AG09309 (cell line): Measurements from ENCODE around the gene MAN1C1.

Experiments used
- DNase-seq: peaks from one replicate; pipeline ENCODE4 v3.0.0-alpha.2; 2010; ENCODE audit warnings: low read depth
- H3K4me3 ChIP-seq: 2 replicates; pipeline ENCODE4 v1.5.1; 2011; ENCODE audit warnings: mild to moderate bottlenecking, low read depth, low read length, moderate library complexity; ENCODE audit not compliant: control insufficient read depth
- TF ChIP-seq, protein P1 (sequence below): IDR thresholded peaks from 2 replicates; pipeline ENCODE4 v1.5.1; 2011; ENCODE audit warnings: mild to moderate bottlenecking, low read depth, low read length, inconsistent platforms; ENCODE audit not compliant: insufficient read depth, control insufficient read depth; ENCODE audit errors: missing control alignments

MAN1C1 gene

DNA sequence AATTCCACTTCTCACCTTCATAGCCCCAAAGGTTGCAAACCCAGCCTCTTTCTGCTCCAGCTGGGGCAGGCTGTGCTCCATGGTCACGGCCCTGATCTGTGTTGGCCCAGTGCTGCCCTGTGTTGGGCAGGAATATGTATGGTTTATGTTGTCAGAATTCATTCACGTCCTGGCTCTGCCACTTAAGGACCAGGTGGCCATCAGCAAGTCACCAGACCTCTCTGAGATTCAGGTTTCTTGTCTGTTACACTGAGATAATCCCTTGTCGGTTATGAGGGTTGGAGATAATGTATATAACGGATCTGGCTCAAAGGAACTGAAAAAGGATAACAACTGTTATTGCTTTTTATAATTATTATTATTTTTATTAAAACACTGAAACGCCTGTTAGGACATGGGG is 144.3 kb downstream of the MAN1C1 start:
- TF ChIP-seq, protein P1, sequence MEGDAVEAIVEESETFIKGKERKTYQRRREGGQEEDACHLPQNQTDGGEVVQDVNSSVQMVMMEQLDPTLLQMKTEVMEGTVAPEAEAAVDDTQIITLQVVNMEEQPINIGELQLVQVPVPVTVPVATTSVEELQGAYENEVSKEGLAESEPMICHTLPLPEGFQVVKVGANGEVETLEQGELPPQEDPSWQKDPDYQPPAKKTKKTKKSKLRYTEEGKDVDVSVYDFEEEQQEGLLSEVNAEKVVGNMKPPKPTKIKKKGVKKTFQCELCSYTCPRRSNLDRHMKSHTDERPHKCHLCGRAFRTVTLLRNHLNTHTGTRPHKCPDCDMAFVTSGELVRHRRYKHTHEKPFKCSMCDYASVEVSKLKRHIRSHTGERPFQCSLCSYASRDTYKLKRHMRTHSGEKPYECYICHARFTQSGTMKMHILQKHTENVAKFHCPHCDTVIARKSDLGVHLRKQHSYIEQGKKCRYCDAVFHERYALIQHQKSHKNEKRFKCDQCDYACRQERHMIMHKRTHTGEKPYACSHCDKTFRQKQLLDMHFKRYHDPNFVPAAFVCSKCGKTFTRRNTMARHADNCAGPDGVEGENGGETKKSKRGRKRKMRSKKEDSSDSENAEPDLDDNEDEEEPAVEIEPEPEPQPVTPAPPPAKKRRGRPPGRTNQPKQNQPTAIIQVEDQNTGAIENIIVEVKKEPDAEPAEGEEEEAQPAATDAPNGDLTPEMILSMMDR, result no peak
- H3K4me3 ChIP-seq, result no peak overlapping the region
- DNase-seq, result no peak

DNA sequence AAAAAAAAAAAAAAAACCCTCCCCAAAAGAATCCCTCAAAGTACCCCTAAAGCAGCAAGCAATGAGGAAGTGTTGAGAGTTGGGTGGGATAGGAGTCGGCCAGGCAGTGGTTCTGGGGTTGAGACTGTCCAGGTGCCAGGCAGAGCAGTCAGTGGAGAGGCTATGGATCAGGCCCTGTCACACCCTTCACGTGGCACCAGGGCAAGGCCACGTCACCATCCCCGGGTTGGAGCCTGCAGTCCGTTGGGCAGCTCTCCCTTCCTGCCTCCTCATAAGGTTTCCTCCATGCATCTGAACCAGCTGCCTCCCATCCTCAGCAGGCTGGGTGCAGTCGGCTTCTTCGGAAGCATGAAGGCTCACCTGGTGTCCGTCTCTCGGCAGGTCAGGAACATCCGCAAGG is 146.9 kb downstream of the MAN1C1 start:
- DNase-seq, result no peak
- no peak overlapping the region for H3K4me3 ChIP-seq
- TF ChIP-seq, protein P1, result no peak

DNA sequence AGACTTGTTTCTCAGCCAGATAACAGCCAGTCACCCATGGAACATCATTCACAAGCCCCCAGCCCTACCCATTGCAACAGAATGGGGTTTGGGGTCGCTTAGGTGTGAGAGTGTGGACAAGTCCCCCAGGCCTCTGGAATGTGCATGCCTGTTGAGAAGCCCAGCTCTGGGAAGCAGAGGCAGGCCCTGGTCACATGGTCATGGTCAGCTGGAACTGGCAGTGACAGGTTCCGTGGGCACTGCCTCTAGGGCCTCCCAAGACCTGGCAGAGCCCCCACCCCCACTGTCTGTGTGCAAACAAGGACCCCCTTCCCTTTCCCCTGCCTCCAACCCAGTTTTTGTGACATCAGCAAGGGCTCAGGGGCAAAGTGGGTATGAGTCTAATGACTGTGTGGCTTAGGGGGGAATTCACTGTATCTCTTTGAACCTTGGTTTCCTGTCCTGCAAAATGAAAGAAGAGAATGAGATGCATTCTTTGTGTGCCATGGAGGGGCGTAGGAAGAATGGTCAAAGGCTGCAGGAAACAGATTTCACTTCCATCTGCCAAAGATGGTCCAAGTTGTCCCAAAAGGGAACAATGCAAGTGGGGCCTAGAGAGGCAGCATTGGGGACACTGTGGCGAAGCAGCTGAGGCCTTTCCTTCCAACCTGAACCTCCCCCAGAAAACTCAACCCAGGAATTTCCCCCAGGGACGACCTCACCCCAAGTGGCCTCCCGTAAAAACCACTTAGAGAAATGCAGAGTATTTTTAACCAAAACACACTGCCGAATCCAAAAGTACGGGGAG is 148.7 kb downstream of the MAN1C1 start:
- H3K4me3 ChIP-seq, result no peak overlapping the region
- no peak for DNase-seq
- TF ChIP-seq, protein P1, result no peak

DNA sequence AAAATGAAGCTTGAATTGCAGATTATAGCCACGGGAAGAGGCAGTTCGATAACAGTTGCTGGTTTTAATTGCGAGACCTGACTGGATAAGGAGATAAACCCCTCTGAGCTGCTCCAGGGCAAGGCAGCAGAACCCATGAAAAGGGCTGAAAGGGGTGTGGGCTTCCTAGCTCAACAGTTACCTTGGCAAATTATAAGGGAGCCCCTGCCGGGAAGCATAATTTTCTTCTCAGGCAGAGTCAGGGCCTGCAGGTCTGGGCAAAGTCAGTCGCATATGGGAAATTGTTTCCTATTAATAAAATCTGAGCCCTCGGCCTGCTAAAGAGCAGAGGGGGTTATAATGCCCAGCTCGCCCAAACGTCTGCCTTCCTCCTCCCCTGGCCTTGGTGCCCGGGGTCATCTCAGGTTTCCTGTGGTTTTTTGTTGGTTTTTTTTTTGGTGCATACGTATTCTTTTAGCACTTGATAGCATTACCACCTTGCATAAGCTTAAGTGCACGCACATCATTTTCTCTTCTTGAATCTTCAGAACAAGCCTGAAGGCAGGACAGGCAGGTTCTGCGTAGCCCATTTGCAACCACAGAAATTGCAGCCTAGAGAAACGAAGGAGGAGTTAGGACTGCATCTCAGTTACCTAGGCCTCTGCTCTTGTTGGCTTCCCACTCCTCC is 149.5 kb downstream of the MAN1C1 start:
- no peak for DNase-seq
- TF ChIP-seq, protein P1, result no peak
- H3K4me3 ChIP-seq, result no peak overlapping the region

DNA sequence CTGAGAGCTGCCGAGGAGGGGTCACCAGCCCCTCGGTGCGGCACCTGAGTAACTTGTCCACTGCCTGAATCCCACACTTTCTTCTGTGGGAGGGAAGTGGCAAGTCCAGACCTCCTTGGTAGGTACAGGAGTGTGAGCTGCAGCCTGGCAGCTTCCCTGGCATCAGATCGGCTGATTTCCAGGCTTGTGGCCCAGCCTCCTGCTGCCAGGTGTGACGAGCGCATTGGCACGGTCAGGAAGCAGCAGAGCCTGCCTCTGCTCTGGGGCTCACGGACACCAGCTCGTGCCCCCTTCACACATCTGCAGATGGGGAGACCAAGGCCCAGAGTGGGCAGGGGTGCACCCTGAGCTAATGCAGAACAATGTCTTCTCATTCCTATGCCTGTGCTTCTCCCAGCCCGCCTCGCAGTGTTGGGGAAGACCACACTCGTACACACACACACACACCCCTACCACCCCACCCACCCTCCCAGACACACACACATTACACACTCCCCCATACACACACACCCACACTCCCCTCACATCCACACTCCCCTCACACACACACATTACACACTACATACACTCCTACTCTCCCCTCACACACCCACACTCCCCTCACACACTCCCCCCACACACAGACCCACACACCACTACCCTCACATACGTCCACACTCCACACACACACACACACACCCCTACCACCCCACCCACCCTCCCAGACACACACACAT is 150.3 kb downstream of the MAN1C1 start:
- TF ChIP-seq, protein P1, result no peak
- H3K4me3 ChIP-seq, result no peak overlapping the region
- DNase-seq, result no peak

DNA sequence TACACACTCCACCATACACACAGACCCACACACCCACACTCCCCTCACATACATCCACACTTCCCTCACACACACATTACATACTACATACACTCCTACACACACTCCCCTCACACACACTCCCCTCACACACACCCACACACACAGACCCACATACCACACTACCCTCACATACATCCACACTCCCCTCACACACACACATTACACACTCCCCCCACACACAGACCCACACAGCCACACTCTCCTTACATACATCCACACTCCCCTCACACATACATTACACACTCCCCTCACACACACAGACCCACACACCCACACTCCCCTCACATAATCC is 150.8 kb downstream of the MAN1C1 start:
- DNase-seq, result no peak
- TF ChIP-seq, protein P1, result no peak
- no peak overlapping the region for H3K4me3 ChIP-seq
